DND-41 (cell line): ENCODE data around the gene TMPRSS9.
"Not testable (repeated sequence)": the region's sequence is repeated elsewhere in the genome, so short reads cannot be mapped to it uniquely, and the experiment has no call there.

Experiments used
- EZH2 ChIP-seq: IDR thresholded peaks from 3 replicates; pipeline ENCODE4 v1.6.1; 2012; ENCODE audit warnings: borderline replicate concordance, low read depth, mild to moderate bottlenecking, moderate library complexity, low read length, inconsistent platforms; ENCODE audit not compliant: severe bottlenecking
- TF ChIP-seq, protein P1 (sequence below): IDR thresholded peaks from 2 replicates; pipeline ENCODE4 v1.5.1; 2012; ENCODE audit warnings: borderline replicate concordance, low read length, moderate library complexity, mild to moderate bottlenecking; ENCODE audit not compliant: poor library complexity, severe bottlenecking; ENCODE audit errors: extremely low read depth

DNA sequence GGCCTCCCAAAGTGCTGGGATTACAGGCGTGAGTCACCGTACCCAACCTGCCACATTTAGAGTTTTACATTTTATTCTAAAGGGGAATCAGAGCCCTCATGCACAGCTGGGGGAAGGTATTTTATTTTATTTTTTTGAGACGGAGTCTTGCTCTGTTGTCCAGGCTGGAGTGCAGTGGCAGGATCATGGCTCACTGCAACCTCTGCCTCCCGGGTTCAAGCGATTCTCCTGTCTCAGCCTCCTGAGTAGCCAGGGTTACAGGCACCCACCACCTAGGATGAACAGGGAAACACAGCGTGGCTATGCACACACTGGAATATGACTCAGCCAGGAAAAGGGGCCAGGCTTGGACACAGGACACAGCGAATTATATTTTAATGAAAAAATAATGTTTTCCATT lies 37.1 kb downstream of the TMPRSS9 start:
- TF ChIP-seq, protein P1, sequence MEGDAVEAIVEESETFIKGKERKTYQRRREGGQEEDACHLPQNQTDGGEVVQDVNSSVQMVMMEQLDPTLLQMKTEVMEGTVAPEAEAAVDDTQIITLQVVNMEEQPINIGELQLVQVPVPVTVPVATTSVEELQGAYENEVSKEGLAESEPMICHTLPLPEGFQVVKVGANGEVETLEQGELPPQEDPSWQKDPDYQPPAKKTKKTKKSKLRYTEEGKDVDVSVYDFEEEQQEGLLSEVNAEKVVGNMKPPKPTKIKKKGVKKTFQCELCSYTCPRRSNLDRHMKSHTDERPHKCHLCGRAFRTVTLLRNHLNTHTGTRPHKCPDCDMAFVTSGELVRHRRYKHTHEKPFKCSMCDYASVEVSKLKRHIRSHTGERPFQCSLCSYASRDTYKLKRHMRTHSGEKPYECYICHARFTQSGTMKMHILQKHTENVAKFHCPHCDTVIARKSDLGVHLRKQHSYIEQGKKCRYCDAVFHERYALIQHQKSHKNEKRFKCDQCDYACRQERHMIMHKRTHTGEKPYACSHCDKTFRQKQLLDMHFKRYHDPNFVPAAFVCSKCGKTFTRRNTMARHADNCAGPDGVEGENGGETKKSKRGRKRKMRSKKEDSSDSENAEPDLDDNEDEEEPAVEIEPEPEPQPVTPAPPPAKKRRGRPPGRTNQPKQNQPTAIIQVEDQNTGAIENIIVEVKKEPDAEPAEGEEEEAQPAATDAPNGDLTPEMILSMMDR: not testable (repeated sequence)
- not testable (repeated sequence) for TF ChIP-seq EZH2
